Caco-2 (cell line): ENCODE measurements around the gene CSNK2A3. TPM values are rescaled to one million over a fixed set of nuclear protein-coding genes. Genes with fewer than 3 reads are reported as not detected.

Experiments
- BruUV-seq: library from RNA; stranded (reverse); fragments of 400-500 nt; replicated peaks from 2 replicates; lab custom pipeline; 2021; lab: Mats Ljungman, UMichigan
- CTCF ChIA-PET: fragments of 300-600 bp; sonication (Branson Sonifier 250); formaldehyde crosslinking; loops from one replicate; lab custom pipeline; 2022; ENCODE audit warnings: antibody characterized with exemption; lab: Charles Lee
- POLR2A ChIA-PET: fragments of 300-600 bp; sonication (Branson Sonifier 250); formaldehyde crosslinking; loops from one replicate; lab custom pipeline; 2022; ENCODE audit warnings: antibody characterized with exemption; lab: Charles Lee
- DNase-seq, 2 experiments: peaks; one replicate each; pipeline versions ENCODE4 v3.0.0 to v3.0.0-alpha.2; 2020 to 2022
- H3K27me3 ChIP-seq: replicated peaks from 2 replicates; pipeline ENCODE4 v1.6.0; 2011; ENCODE audit warnings: low read length; ENCODE audit not compliant: control insufficient read depth, insufficient read depth
- H3K36me3 ChIP-seq: 2 replicates; pipeline ENCODE4 v1.5.1; 2011; ENCODE audit warnings: low read length; ENCODE audit not compliant: control insufficient read depth, insufficient read depth
- H3K4me1 ChIP-seq: fragments of 250-450 bp; sonication (Bioruptor Pico); 2 replicates; pipeline ENCODE4 v1.5.1; 2020; ENCODE audit warnings: mild to moderate bottlenecking
- H3K4me3 ChIP-seq: 2 replicates; pipeline ENCODE4 v1.5.1; 2011; ENCODE audit warnings: low read depth, mild to moderate bottlenecking, control low read depth, low read length
- H3K9me3 ChIP-seq: fragments of 250-450 bp; sonication (Bioruptor Pico); 2 replicates; pipeline ENCODE4 v1.5.1; 2020; ENCODE audit warnings: mild to moderate bottlenecking, moderate library complexity
- H3K27ac Mint-ChIP-seq: one replicate; pipeline ENCODE4 v1.8.0; 2022; ENCODE audit warnings: mixed read lengths; ENCODE audit not compliant: unreplicated experiment
- H3K27me3 Mint-ChIP-seq: one replicate; pipeline ENCODE4 v1.8.0; 2022; ENCODE audit warnings: mixed read lengths; ENCODE audit not compliant: insufficient read depth, unreplicated experiment
- H3K36me3 Mint-ChIP-seq: one replicate; pipeline ENCODE4 v1.8.0; 2022; ENCODE audit warnings: mild to moderate bottlenecking, mixed read lengths; ENCODE audit not compliant: insufficient read depth, unreplicated experiment
- H3K4me1 Mint-ChIP-seq: one replicate; pipeline ENCODE4 v1.8.0; 2022; ENCODE audit warnings: low read depth, mixed read lengths; ENCODE audit not compliant: unreplicated experiment
- H3K4me3 Mint-ChIP-seq: one replicate; pipeline ENCODE4 v1.8.0; 2022; ENCODE audit warnings: mild to moderate bottlenecking, moderate library complexity, mixed read lengths; ENCODE audit not compliant: unreplicated experiment
- H3K9me3 Mint-ChIP-seq: one replicate; pipeline ENCODE4 v1.8.0; 2022; ENCODE audit warnings: mixed read lengths; ENCODE audit not compliant: unreplicated experiment
- CTCF ChIP-seq, 2 experiments: fragments of 200-600 bp in 1 of 2; IDR thresholded peaks; 1 replicate in 1 of 2; 2 replicates in 1 of 2; pipeline versions ENCODE4 v1.5.1 to v1.8.0; 2011 to 2022; ENCODE audit warnings: antibody characterized with exemption in 1 of 2, control low read depth in 1 of 2, inconsistent platforms in 1 of 2, low read depth in 1 of 2, low read length in 1 of 2, mild to moderate bottlenecking in 1 of 2, moderate library complexity in 1 of 2; ENCODE audit not compliant: insufficient read depth in 1 of 2, severe bottlenecking in 1 of 2, unreplicated experiment in 1 of 2
- intact Hi-C: fragments of 100-400 bp; cut with micrococcal nuclease; formaldehyde crosslinking; loops from one replicate; pipeline ENCODE4 v1.10.0; 2022; ENCODE audit not compliant: unreplicated experiment
- total RNA-seq: library from RNA; stranded (reverse); gene quantifications from 2 replicates; pipeline ENCODE4 v1.2.3, GENCODE V29; 2022

Gene CSNK2A3
- total RNA-seq, 1 experiment from 2014 or later: 0.75 TPM

GRCh38 chr11:11389238-11389637, 36.2 kb upstream of the CSNK2A3 start:
- Mint-ChIP-seq H3K4me1 (no peaks in the 10 kb centered on the region), H3K9me3 (no peaks in the 10 kb centered on the region), H3K4me3 (no peak overlapping the region), H3K27me3 (peaks cover 12% of the 10 kb centered on the region), H3K27ac (no peak overlapping the region), H3K36me3 (no peaks in the 10 kb centered on the region)
- Histone ChIP-seq H3K4me3 (no peak overlapping the region), H3K27me3 (no peaks in the 10 kb centered on the region), H3K9me3 (no peaks in the 10 kb centered on the region; the same call in 1 of the 2 replicates), H3K4me1 (no peaks in the 10 kb centered on the region), H3K36me3 (no peaks in the 10 kb centered on the region)
- no peak for DNase-seq
- no peak for TF ChIP-seq CTCF (IDR thresholded peaks at IDR 0.05; ENCODE audit: insufficient read depth in 1 of 2, low read depth in 1 of 2, low read length in 1 of 2, severe bottlenecking in 1 of 2, unreplicated experiment in 1 of 2)
- POLR2A ChIA-PET: no interaction called here
- BruUV-seq: no TSS peak
- intact Hi-C loops: no loop called here
- CTCF ChIA-PET: no interaction called here

- Histone ChIP-seq H3K9me3 (no peaks in the 10 kb centered on the region; the same call in 1 of the 2 replicates), H3K4me1 (no peaks in the 10 kb centered on the region), H3K36me3 (no peaks in the 10 kb centered on the region), H3K27me3 (no peaks in the 10 kb centered on the region), H3K4me3 (no peak overlapping the region)
- Mint-ChIP-seq H3K36me3 (no peaks in the 10 kb centered on the region), H3K9me3 (no peaks in the 10 kb centered on the region), H3K4me1 (no peaks in the 10 kb centered on the region), H3K27ac (no peak overlapping the region), H3K27me3 (peaks cover 14% of the 10 kb centered on the region), H3K4me3 (no peak overlapping the region)
- POLR2A ChIA-PET: no interaction called here
- CTCF ChIA-PET: no interaction called here
- intact Hi-C loops: no loop called here
- DNase-seq: no peak
- no peak for TF ChIP-seq CTCF (IDR thresholded peaks at IDR 0.05; ENCODE audit: insufficient read depth in 1 of 2, low read depth in 1 of 2, low read length in 1 of 2, severe bottlenecking in 1 of 2, unreplicated experiment in 1 of 2)
- no TSS peak for BruUV-seq
Observed at GRCh38 chr11:11387622-11388305, 34.7 kb upstream of the CSNK2A3 start.

GRCh38 chr11:11387207-11387606, 34.2 kb upstream of the CSNK2A3 start:
- no peak for TF ChIP-seq CTCF (IDR thresholded peaks at IDR 0.05; ENCODE audit: insufficient read depth in 1 of 2, low read depth in 1 of 2, low read length in 1 of 2, severe bottlenecking in 1 of 2, unreplicated experiment in 1 of 2)
- CTCF ChIA-PET: no interaction called here
- POLR2A ChIA-PET: no interaction called here
- intact Hi-C loops: no loop called here
- DNase-seq: no peak
- no TSS peak for BruUV-seq
- Mint-ChIP-seq H3K27me3 (peaks cover 14% of the 10 kb centered on the region), H3K36me3 (no peaks in the 10 kb centered on the region), H3K4me1 (no peaks in the 10 kb centered on the region), H3K9me3 (no peaks in the 10 kb centered on the region), H3K27ac (no peak overlapping the region), H3K4me3 (no peak overlapping the region)
- H3K36me3 ChIP-seq: no peaks in the 10 kb centered on the region
- no peak overlapping the region for H3K4me3 ChIP-seq
- H3K9me3 ChIP-seq: no peaks in the 10 kb centered on the region; the same call in 1 of the 2 replicates
- H3K4me1 ChIP-seq: no peaks in the 10 kb centered on the region
- no peaks in the 10 kb centered on the region for H3K27me3 ChIP-seq
